Activated B cell treated with CpG ODN at 0.5 μM for 24 hours (primary cell): Measurements from ENCODE around the gene ING5. TPM values are rescaled to one million over a fixed set of nuclear protein-coding genes. Genes with fewer than 3 reads are reported as not detected.

Experiments
- ATAC-seq: fragments of 200-7000 bp; cut with Tn5 transposase; one replicate; pipeline ENCODE4 v1.10.0; 2021; ENCODE audit warnings: low read depth, mild to moderate bottlenecking, moderate library complexity
- CTCF ChIA-PET: fragments of 350-600 bp; sonication (Branson Sonifier 250); formaldehyde crosslinking; loops from one replicate; lab custom pipeline; 2021; ENCODE audit warnings: antibody characterized with exemption; lab: Charles Lee
- POLR2A ChIA-PET: fragments of 350-600 bp; sonication (Branson Sonifier 250); formaldehyde crosslinking; loops from one replicate; lab custom pipeline; 2021; ENCODE audit warnings: antibody characterized with exemption; lab: Charles Lee
- DNase-seq: peaks from one replicate; pipeline ENCODE4 v3.0.0; 2022
- H3K27ac Mint-ChIP-seq: one replicate; pipeline ENCODE4 v1.8.0; 2020; ENCODE audit warnings: mixed read lengths
- H3K27me3 Mint-ChIP-seq: one replicate; pipeline ENCODE4 v1.8.0; 2021; ENCODE audit warnings: mixed read lengths
- H3K36me3 Mint-ChIP-seq: one replicate; pipeline ENCODE4 v1.8.0; 2021; ENCODE audit warnings: low read depth, mixed read lengths
- H3K4me1 Mint-ChIP-seq: one replicate; pipeline ENCODE4 v1.8.0; 2021; ENCODE audit warnings: mixed read lengths
- H3K4me3 Mint-ChIP-seq: one replicate; pipeline ENCODE4 v1.8.0; 2020; ENCODE audit warnings: mild to moderate bottlenecking, mixed read lengths
- H3K9me3 Mint-ChIP-seq: one replicate; pipeline ENCODE4 v1.8.0; 2020; ENCODE audit warnings: mixed read lengths
- intact Hi-C: fragments of 100-400 bp; cut with micrococcal nuclease; formaldehyde crosslinking; loops from one replicate; pipeline ENCODE4 v1.15.1; 2024
- total RNA-seq: library from RNA; stranded (reverse); gene quantifications from 2 replicates; pipeline ENCODE4 v1.2.3, GENCODE V29; 2022
- TF ChIP-seq, protein P1 (sequence below): fragments of 200-600 bp; IDR thresholded peaks from one replicate; pipeline ENCODE4 v1.8.0; 2022; ENCODE audit warnings: antibody characterized with exemption, mild to moderate bottlenecking

ING5 gene
- total RNA-seq, 1 donor from 2014 or later: 61.1 TPM

DNA sequence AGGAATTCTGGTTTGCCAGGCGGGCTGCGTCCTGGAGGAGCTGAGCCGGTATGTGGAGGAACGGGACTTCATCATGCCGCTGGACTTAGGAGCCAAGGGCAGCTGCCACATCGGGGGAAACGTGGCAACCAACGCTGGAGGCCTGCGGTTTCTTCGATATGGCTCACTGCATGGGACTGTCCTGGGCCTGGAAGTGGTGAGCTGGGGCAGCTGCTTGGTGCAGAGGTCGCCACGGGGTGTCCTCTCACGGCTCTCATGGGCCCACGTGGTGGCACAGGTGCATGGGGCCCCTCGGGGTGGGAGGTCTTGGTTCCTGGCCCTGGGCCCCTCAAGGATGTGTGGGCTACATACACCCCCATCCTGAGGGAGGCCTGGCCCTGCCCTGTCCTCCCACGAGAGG lies 41.8 kb downstream of the ING5 start:
- H3K27ac Mint-ChIP-seq: no peak overlapping the region
- intact Hi-C loops: no loop called here
- ATAC-seq: no peak
- peaks cover 23% of the 10 kb centered on the region for H3K36me3 Mint-ChIP-seq
- no peak for DNase-seq
- TF ChIP-seq, protein P1, sequence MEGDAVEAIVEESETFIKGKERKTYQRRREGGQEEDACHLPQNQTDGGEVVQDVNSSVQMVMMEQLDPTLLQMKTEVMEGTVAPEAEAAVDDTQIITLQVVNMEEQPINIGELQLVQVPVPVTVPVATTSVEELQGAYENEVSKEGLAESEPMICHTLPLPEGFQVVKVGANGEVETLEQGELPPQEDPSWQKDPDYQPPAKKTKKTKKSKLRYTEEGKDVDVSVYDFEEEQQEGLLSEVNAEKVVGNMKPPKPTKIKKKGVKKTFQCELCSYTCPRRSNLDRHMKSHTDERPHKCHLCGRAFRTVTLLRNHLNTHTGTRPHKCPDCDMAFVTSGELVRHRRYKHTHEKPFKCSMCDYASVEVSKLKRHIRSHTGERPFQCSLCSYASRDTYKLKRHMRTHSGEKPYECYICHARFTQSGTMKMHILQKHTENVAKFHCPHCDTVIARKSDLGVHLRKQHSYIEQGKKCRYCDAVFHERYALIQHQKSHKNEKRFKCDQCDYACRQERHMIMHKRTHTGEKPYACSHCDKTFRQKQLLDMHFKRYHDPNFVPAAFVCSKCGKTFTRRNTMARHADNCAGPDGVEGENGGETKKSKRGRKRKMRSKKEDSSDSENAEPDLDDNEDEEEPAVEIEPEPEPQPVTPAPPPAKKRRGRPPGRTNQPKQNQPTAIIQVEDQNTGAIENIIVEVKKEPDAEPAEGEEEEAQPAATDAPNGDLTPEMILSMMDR: no peak
- no peaks in the 10 kb centered on the region for H3K27me3 Mint-ChIP-seq
- POLR2A ChIA-PET: no interaction called here
- H3K4me1 Mint-ChIP-seq: peaks cover 12% of the 10 kb centered on the region
- no peak overlapping the region for H3K4me3 Mint-ChIP-seq
- CTCF ChIA-PET: no interaction called here
- H3K9me3 Mint-ChIP-seq: no peaks in the 10 kb centered on the region

DNA sequence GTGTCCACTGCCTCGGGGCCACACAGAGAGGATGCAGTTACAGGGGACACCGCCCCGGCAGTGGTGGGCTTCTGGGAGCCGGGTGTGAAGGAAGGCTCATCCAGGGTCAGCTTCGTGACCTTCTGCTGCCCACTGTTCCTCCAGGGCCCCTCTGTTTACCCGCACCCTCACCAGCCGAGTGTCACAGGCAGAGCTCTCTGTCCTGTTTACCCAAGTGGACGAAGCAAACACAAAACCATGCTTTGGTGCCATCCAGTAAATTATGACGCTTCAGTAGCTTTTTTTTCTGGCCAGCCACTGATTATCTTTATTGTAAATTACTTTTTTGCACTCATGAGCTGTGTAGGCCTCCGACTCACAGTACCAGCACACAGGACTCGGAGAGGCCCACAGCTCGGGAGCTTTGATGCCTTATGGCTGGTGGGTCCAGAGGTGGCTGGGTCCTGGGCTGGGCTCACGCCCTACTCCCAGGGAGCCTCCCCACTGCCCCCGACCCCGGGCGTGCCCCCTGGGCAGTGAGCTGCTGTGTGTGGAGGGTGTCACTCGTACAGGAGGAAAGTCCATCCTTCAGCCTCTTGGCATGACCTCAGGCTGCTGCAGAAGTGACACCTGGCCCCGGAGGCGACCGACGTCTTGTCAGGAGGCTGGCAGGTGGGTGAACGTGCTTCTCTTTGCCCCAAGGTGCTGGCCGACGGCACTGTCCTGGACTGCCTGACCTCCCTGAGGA lies 42.4 kb downstream of the ING5 start:
- TF ChIP-seq, protein P1: no peak
- Mint-ChIP-seq H3K9me3 (no peaks in the 10 kb centered on the region), H3K27ac (no peak overlapping the region), H3K4me3 (no peak overlapping the region), H3K36me3 (peaks cover 29% of the 10 kb centered on the region), H3K27me3 (no peaks in the 10 kb centered on the region), H3K4me1 (peaks cover 9% of the 10 kb centered on the region)
- CTCF ChIA-PET: no interaction called here
- DNase-seq (no peak), ATAC-seq (no peak)
- POLR2A ChIA-PET: no interaction called here
- intact Hi-C loops: no loop called here

DNA sequence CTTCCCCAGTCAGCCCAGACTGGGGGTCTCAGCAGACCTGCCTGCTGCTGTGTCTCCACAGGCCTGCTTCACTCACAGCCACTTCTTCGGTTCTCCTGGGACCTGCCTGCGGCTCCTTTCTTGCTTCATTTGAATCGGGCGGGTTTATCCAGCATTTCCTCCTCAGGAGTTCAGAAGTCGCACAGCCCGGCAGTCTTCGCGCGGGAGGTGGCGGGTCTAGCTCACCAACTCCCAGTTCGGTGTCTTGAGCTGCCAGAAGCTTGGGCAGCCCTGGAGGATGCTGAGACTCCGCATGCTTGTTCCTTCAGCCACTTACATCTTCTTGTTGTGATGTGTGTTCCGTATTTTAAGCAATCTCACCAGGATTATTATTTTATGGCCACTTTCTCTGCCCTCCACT lies 43.4 kb downstream of the ING5 start:
- ATAC-seq (no peak), DNase-seq (no peak)
- no peaks in the 10 kb centered on the region for H3K4me1 Mint-ChIP-seq
- H3K27me3 Mint-ChIP-seq: no peaks in the 10 kb centered on the region
- no peak overlapping the region for H3K27ac Mint-ChIP-seq
- ChIA-PET CTCF (no interaction called here), POLR2A (no interaction called here)
- TF ChIP-seq, protein P1: no peak
- peaks cover 35% of the 10 kb centered on the region for H3K36me3 Mint-ChIP-seq
- no peak overlapping the region for H3K4me3 Mint-ChIP-seq
- H3K9me3 Mint-ChIP-seq: no peaks in the 10 kb centered on the region
- intact Hi-C loops: no loop called here

DNA sequence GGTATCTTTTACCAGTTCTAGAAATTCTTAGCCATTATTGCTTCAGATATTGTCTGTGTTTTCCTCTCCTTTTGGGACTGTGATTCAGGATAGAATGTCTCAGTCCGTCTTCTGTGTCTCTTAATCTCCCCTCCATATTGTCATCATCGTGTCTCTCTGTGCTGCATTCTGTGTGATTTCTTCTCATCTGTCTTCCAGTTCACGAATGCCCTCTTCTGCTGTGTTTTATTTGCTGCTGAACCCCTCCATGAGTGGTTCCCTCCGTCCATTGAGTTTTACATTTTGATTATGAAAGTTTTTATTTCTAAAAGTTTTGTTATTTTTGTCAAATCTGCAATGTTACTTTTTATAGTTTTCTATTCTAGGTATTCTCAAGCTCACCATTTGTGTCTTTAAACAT lies 44.2 kb downstream of the ING5 start:
- Mint-ChIP-seq H3K4me3 (no peak overlapping the region), H3K36me3 (peaks cover 38% of the 10 kb centered on the region), H3K27me3 (no peaks in the 10 kb centered on the region), H3K9me3 (no peaks in the 10 kb centered on the region), H3K27ac (no peak overlapping the region), H3K4me1 (no peaks in the 10 kb centered on the region)
- TF ChIP-seq, protein P1: no peak
- CTCF ChIA-PET: no interaction called here
- intact Hi-C loops: no loop called here
- POLR2A ChIA-PET: interaction anchor here (1.1 kb wide), 1 partner anchor 60 kb away, joined by 3 read pairs; the partner anchor contains the start of gene DTYMK
- DNase-seq: no peak
- no peak for ATAC-seq

DNA sequence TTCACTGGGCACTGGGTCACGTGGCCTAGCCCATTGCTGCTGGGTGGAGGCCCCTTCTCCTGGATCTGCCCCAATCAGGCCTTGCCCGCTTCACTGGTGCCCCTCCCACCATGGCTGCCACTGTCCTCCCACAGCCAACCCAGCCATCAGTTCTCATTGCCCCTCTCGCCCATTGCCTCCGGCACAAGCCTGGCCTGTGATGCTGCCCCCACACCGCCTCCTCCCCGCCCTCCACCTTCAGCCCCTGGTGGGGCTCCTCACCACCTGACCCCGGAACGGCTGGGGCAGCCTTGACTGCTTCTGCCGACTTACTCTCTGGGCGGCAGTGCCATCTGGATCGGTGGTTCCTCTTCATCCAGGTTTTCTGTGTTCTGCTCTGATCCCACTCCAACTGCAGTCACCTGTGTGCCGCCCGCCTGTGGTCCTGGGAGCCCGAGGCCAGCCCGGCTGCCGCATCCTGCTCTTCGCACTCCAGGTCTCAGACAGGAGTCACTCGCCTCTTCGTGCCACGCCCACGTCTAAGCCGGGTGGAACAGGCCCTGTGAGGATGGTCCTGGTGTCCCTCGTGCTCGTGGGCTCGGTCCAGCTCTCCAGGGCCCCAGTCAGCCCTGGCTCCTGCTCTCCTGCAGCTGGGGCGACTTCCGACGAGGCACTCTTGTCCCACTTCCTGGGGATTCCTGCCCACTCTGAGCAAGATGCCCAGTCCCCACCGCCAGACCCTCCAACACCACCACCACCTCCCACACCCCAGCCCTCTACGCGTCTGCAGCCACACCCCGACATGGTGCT lies 46.8 kb downstream of the ING5 start:
- TF ChIP-seq, protein P1: no peak
- DNase-seq: no peak
- Mint-ChIP-seq H3K27ac (no peak overlapping the region), H3K4me1 (no peaks in the 10 kb centered on the region), H3K4me3 (no peak overlapping the region), H3K9me3 (no peaks in the 10 kb centered on the region), H3K36me3 (peaks cover 46% of the 10 kb centered on the region), H3K27me3 (no peaks in the 10 kb centered on the region)
- intact Hi-C loops: no loop called here
- ATAC-seq: no peak
- ChIA-PET POLR2A (no interaction called here), CTCF (no interaction called here)
